ELF-1 (cell line): ENCODE measurements around the gene KRTCAP2.
"Not testable (repeated sequence)": the region's sequence is repeated elsewhere in the genome, so short reads cannot be mapped to it uniquely, and the experiment has no call there.

Source experiments
- DNase-seq: peaks from one replicate; pipeline ENCODE4 v3.0.0-alpha.2; 2016; ENCODE audit warnings: low read depth, low spot score

The KRTCAP2 gene

DNA sequence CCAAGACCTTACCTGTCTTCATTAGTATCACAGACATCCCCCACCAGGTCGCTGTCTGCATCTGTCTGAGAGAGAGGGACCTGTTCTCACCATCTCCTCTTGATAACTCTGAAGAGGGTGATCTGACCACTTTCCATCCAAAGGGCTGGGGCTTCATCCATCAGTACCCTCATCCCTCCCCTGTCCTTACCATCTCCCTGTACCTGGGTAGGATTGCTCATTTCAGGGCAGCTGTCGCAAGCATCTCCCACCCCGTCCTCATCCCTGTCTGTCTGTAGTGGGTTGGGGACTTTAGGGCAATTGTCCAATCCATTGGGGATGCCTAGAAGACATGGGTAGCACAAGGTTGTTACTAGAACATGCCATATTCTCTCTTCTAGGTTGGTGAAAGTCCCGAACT is 26.7 kb upstream of the KRTCAP2 start:
- DNase-seq, result no peak

DNA sequence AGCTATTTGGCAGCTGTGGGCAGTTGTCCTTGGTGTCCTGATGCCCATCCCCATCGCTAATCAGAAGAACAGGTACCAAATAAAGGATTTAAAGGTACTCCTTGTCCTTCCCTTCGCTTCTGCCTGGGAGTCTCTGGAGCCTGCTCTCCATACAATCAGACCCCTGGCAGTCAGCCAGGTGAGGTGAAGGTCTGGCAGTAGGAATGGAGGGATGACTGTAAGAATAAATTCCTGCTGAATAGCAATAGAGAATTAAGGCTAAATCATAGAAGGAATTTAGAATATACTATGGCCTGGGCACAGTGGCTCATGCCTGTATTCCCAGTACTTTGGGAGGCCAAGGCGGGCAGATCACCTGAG is 25.4 kb upstream of the KRTCAP2 start:
- DNase-seq, result no peak

- DNase-seq, result no peak
Measured at GRCh38 chr1:155197901-155198546, 24.9 kb upstream of the KRTCAP2 start.

DNA sequence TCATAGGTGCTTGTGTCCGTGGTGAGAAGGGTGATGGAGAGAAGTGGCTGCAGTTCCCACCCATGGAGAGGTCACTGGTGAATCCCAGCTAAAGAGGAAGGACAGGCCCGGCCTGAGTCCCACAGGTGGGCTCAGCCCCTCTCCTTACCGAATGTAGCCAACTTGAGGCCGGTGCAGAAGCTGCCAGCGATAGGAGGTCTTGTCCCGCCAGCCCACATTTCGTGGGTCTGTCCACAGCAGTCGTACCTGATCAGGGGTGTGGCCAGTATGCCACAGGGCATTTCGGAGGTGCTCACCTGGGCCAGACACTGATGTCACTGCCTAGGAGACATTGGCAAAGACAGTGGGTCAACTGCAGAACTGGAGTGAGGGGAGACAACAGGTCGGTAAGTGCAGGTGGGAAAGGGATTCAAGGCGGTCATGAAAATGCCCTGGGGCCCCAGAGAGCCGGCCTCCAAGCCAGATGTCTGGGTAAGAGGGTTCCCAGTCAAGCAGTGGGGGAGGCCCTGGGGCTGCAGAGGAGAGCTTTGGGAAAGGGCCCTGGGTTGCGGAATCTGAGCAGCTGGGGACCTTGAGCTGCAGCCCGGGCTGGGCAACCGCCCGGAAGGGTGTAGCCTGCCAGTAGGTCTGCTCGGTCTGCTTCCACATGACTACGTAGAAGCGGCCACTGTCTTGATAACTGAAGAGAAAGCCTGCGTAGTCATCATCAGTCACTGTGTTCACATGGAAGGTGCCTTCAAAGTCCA is 24.0 kb upstream of the KRTCAP2 start:
- DNase-seq, result peak; percentile 64

- peak; percentile 93 for DNase-seq
Measured at GRCh38 chr1:155196103-155196892, 23.2 kb upstream of the KRTCAP2 start.

- peak; percentile 32 for DNase-seq
Measured at GRCh38 chr1:155195201-155196102, 22.3 kb upstream of the KRTCAP2 start.

DNA sequence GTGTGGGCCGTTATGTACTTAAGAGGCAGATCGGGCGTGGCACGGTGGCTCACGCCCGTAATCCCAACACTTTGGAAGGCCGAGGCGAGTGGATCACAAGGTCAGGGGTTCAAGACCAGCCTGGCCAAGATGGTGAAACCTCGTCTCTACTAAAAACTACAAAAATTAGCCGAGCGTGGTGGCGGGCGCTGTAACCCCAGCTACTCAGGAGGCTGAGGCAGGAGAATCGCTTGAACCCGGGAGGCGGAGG is 20.8 kb upstream of the KRTCAP2 start:
- DNase-seq, result not testable (repeated sequence)

DNA sequence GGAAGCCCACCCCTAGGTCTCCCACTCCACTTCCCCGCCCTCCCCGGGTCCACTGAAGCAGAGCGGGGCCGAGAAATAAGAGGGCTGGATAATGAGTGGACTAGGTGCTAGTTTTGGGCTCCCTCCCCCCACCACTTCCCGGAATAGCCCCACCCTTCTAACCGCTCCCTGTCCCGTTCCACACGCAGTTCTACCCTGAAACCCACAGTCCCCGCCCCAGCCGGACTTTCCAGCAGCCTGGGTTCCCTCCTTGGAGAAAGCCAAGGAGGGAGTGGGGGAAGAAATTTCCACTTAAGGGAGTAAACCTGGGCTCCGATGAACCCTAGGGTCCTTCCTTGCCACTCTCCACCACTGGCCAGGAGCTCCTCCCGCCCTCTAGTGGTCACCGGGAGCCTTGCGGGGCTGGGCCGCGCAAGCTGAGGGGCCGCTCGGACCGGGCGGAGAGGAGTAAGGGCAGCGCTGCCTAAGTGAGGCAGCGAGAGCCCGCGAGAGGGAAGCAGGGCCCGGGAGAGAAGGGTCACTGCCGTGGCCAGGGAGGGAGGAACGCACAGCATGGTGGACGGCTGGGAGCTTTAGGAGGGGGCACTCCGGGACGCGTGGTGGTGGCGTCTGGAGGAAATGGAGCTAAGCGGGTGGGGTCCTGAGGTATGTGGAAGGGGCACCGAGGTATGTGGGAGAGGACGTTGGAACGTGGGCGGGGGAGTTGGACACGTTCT is 20.3 kb upstream of the KRTCAP2 start:
- DNase-seq, result peak; percentile 98

GRCh38 chr1:155192346-155193274 is 19.5 kb upstream of the KRTCAP2 start:
- peak; percentile 31 for DNase-seq

DNA sequence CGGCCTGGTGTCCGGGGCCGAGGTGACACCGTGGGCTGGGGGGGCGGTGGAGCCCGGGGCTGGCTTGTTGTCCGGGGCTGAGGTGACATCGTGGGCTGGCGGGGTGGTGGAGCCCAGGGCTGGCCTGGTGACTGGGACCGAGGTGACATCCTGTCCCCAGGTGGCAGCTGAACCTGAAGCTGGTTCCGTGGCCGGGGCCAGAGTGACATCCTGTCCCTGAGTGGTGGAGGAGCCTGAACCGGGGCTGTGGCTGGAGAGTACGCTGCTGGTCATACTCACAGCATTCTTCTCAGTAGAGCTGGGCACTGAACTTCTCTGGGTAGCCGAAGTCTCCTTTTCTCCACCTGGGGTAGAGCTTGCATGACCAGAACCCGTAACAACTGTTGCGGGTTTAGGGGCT is 18.8 kb upstream of the KRTCAP2 start:
- no peak for DNase-seq

DNA sequence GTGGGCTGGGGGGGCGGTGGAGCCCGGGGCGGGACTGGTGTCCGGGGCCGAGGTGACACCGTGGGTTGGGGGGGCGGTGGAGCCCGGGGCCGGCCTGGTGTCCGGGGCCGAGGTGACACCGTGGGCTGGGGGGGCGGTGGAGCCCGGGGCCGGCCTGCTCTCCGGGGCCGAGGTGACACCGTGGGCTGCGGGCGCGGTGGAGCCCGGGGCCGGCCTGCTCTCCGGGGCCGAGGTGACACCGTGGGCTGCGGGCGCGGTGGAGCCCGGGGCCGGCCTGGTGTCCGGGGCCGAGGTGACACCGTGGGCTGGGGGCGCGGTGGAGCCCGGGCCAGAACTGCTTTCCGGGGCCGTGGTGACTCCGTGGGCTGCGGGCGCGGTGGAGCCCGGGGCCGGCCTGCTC is 16.8 kb upstream of the KRTCAP2 start:
- not testable (repeated sequence) for DNase-seq

DNA sequence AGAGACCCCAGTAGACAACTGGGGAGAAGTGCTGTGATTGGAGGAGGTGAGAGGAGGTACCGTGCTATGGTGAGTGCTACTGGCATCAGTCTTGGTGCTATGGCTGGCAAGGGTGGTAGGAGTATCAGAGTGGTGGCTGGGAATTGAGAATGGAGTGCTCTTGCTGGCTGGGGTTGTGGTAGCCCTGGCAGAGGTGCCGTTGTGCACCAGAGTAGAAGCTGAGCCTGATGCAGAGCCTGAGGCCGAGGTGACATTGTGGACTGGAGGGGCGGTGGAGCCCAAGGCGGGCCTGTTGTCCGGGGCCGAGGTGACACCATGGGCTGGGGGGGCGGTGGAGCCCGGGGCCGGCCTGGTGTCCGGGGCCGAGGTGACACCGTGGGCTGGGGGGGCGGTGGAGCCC is 15.2 kb upstream of the KRTCAP2 start:
- DNase-seq, result no peak

- no peak for DNase-seq
Measured at GRCh38 chr1:155187456-155187891, 14.4 kb upstream of the KRTCAP2 start.

- DNase-seq, result no peak
Measured at GRCh38 chr1:155186794-155187455, 13.8 kb upstream of the KRTCAP2 start.

DNA sequence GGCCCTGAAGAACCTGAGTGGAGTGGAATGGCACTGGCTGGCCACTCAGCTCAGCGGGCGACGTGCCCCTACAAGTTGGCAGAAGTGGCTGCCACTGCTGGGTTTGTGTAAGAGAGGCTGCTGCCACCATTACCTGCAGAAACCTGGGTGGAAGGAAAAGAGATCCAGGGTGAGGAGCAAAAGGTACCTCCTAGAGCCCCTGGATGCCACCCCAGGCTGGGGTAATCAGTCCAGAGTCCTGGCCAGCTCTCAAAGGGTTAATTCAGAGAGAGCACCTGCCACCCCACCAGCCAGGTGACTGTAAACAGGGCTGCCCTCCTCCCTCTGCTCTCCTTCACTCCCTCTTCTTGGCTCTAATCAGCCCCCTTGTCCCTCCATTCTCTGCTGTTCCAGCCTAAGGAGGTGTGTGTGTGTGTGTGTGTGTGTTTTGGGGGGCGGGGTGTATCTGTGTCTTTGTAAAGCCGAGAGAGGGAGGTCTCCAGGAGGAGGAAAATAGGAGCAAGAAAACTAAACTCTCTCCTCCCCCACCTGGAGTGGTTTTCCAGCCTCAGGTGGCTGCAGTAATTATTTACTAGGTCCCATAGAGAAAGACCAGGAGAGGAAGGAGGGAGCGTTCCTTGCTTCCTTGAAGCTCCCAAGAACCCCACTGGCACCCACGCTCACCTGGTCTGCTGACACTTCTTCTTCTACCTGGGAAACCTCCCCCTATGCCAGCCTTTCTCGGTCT is 13.1 kb upstream of the KRTCAP2 start:
- DNase-seq, result peak; percentile 15

DNA sequence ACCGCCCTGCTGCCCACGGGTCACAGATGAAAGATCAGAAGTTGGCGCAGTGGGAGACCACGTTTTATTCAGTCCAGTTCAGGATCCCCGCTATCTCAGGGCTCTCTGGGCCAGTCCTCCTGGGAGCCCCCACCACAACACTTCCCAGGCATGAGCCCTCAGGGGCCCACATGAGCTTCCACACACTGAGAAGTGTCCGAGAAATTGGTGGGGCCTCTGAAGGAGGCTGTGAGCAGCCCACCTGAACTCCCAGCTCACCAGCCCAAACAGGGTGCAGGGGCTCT is 12.6 kb upstream of the KRTCAP2 start:
- DNase-seq, result no peak

DNA sequence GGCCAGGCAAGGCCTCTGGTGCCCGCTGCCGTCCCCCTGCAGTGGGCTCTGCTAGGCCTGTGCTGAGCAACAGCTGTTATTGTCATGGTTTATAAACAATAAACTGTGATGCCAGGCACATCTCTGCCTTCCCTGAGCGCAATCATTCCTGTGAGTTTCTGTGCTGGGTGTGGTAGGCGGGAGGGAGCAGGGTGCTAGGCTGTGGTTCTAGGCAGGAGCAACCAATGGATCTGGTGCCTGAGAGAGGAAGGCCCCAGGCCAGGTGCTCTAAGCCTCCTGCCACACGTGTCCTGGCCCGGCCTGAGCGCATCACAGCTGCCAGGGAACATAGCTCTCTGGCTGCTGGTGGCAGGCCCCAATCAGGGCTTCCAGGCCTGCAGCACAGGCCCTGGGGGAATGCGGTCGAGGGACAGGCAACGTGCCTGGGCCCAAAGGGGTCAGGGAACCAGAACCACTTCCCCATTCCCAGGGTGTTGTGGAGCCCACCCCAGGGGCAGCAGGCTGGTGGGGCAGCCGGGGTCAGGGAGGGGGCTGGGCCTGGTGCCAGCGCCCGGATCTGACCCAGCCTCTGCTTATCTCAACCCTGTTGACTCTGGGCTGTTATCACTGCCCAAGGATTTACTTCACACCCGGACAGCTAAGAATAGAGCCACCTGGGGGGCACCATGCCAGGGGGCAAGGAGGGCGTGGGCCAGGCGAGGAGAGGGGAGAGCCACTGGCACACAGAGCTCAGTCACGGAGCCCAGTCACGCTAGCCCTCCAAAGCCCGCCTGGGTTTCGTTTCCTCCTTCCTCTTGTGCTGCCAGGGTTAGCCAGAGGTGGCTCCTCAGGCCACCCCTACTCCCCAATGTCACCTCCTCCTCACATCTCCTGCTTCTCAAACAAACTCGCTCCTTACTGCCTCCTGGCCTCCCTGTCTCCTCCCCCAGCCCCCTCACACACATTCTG is 12.0 kb upstream of the KRTCAP2 start:
- peak; percentile 13 for DNase-seq

- DNase-seq, result no peak
Measured at GRCh38 chr1:155184351-155184811, 11.3 kb upstream of the KRTCAP2 start.
